CD4-positive, alpha-beta memory T cell (primary cell): ENCODE results near the gene BFSP2. TPM values are rescaled to one million over a fixed set of nuclear protein-coding genes. Genes with fewer than 3 reads are reported as not detected.
"Not testable (repeated sequence)": the region's sequence is repeated elsewhere in the genome, so short reads cannot be mapped to it uniquely, and the experiment has no call there.

Experiments used
- CTCF ChIA-PET: fragments of 350-600 bp; sonication (Branson Sonifier 250); formaldehyde crosslinking; loops from one replicate; lab custom pipeline; 2021; ENCODE audit warnings: inconsistent platforms; ENCODE audit not compliant: partially characterized antibody; lab: Charles Lee
- POLR2A ChIA-PET: fragments of 350-600 bp; sonication (Branson Sonifier 250); formaldehyde crosslinking; loops from one replicate; lab custom pipeline; 2021; ENCODE audit not compliant: partially characterized antibody; lab: Charles Lee
- DNase-seq, 5 donors: peaks; one replicate each; pipeline versions ENCODE4 v3.0.0 to v3.0.0-alpha.2; 2020 to 2022; ENCODE audit warnings: mixed read lengths in 1 of 5
- H3K27ac ChIP-seq: one replicate; pipeline ENCODE4 v1.7.0; 2013; ENCODE audit warnings: low read depth, low read length
- H3K27me3 ChIP-seq: 2 replicates; pipeline ENCODE4 v1.7.0; 2013; ENCODE audit warnings: mild to moderate bottlenecking, low read length, moderate library complexity; ENCODE audit not compliant: insufficient read depth
- H3K36me3 ChIP-seq: 2 replicates; pipeline ENCODE4 v1.7.0; 2013; ENCODE audit warnings: mild to moderate bottlenecking, low read length, moderate library complexity; ENCODE audit not compliant: insufficient read depth
- H3K4me1 ChIP-seq: 2 replicates; pipeline ENCODE4 v1.7.0; 2013; ENCODE audit warnings: mild to moderate bottlenecking, low read length, moderate library complexity; ENCODE audit not compliant: insufficient read depth
- H3K4me3 ChIP-seq, 2 donors: one replicate each; pipeline ENCODE4 v1.7.0; 2013; ENCODE audit warnings: low read length in 2 of 2, mild to moderate bottlenecking in 1 of 2
- H3K9me3 ChIP-seq, 2 donors: one replicate each; pipeline ENCODE4 v1.7.0; 2013; ENCODE audit warnings: low read length in 2 of 2, control low read depth in 1 of 2; ENCODE audit not compliant: control insufficient read depth in 1 of 2
- H3K27ac Mint-ChIP-seq, 7 donors: one replicate each; pipeline ENCODE4 v1.8.0; 2020 to 2021; ENCODE audit warnings: mixed read lengths in 7 of 7, mild to moderate bottlenecking in 6 of 7, inconsistent platforms in 3 of 7, moderate library complexity in 3 of 7
- H3K27me3 Mint-ChIP-seq, 2 donors: one replicate each; pipeline ENCODE4 v1.8.0; 2020 to 2021; ENCODE audit warnings: mixed read lengths in 2 of 2
- H3K36me3 Mint-ChIP-seq, 2 donors: one replicate each; pipeline ENCODE4 v1.8.0; 2020 to 2021; ENCODE audit warnings: mixed read lengths in 2 of 2, inconsistent platforms in 1 of 2, mild to moderate bottlenecking in 1 of 2
- H3K4me1 Mint-ChIP-seq, 4 donors: one replicate each; pipeline ENCODE4 v1.8.0; 2020 to 2021; ENCODE audit warnings: mixed read lengths in 4 of 4, mild to moderate bottlenecking in 1 of 4
- H3K4me3 Mint-ChIP-seq, 8 donors: one replicate each; pipeline ENCODE4 v1.8.0; 2020 to 2021; ENCODE audit warnings: mixed read lengths in 8 of 8, mild to moderate bottlenecking in 7 of 8, moderate library complexity in 6 of 8, inconsistent platforms in 3 of 8
- H3K9me3 Mint-ChIP-seq, 8 donors: one replicate each; pipeline ENCODE4 v1.8.0; 2020 to 2021; ENCODE audit warnings: mixed read lengths in 8 of 8, mild to moderate bottlenecking in 5 of 8, inconsistent platforms in 3 of 8, moderate library complexity in 1 of 8
- intact Hi-C: fragments of 100-400 bp; cut with micrococcal nuclease; formaldehyde crosslinking; loops from one replicate; pipeline ENCODE4 v1.15.1; 2023
- polyA plus RNA-seq, 2 donors: library from polyadenylated mRNA; unstranded; fragments of 300-500 nt; fragmentation: Illumina TruSeq; gene quantifications; one replicate each; pipeline ENCODE4 v1.2.3, GENCODE V29; 2021
- total RNA-seq, 2 experiments: library from RNA; stranded (reverse); gene quantifications; one replicate each; pipeline ENCODE4 v1.2.3, GENCODE V29; 2021

Gene BFSP2
- total and polyA plus RNA-seq, 4 experiments from 2014 or later = 0.86 to 1.3 TPM; not detected in 2

DNA sequence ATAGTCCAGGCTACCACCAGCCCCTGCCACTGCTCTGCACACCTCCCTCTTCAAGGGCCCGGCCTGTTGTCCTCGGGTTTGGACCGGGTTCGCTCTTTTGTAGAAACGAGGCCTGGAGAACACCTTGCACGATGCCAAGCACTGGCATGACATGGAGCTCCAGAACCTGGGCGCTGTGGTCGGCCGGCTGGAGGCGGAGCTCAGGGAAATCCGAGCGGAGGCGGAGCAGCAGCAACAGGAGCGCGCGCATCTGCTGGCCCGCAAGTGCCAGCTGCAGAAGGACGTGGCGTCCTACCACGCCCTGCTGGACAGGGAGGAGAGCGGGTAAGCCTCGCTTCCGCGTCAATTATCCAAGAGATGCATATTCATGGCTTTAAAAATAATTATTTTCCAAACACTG is 72.4 kb downstream of the BFSP2 start:
- CTCF ChIA-PET = interaction anchor here (1.7 to 3.5 kb wide), 2 partner anchors 12 to 17 kb away, joined by 3 to 20 read pairs; no protein-coding TSS in a partner anchor
- H3K27ac Mint-ChIP-seq = no peak overlapping the region
- H3K27me3 ChIP-seq = no peaks in the 10 kb centered on the region

DNA sequence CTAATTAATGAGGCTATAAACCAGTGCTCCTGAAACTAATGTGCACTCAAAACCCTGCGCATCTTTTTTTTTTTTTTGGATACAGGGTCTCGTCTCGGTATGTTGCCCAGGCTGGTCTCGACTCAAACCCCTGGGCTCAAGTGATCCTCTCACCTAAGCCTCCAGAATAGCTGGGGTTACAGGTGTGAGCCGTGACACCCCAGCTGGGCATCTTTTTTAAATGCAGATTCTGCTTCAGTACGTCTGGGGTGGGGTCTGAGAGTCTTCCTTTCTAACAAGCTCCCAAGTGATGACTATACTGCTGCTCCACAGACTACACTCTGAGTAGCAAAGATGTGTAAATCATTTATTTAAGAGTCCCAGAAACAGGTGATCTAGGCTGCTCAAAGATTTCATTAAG is 73.0 kb downstream of the BFSP2 start:
- no peaks in the 10 kb centered on the region for H3K36me3 ChIP-seq
- Mint-ChIP-seq H3K4me3 (no peak overlapping the region), H3K27me3 (no peaks in the 10 kb centered on the region), H3K4me1 (peaks cover 19 to 23% (median 21%) of the 10 kb centered on the region in 4 donors), H3K36me3 (no peaks in the 10 kb centered on the region), H3K9me3 (no peaks in the 10 kb centered on the region), H3K27ac (no peak overlapping the region)
- DNase-seq = no peak
- intact Hi-C loops = no loop called here
- peaks cover 11% of the 10 kb centered on the region for H3K4me1 ChIP-seq
- H3K27ac ChIP-seq = no peak overlapping the region
- no peaks in the 10 kb centered on the region for H3K27me3 ChIP-seq
- ChIA-PET CTCF (interaction anchor here (1.7 to 3.5 kb wide), 2 partner anchors 12 to 17 kb away, joined by 3 to 20 read pairs; no protein-coding TSS in a partner anchor), POLR2A (no interaction called here)
- no peaks in the 10 kb centered on the region for H3K9me3 ChIP-seq
- no peak overlapping the region for H3K4me3 ChIP-seq

More for the DNA sequence above, 72.4 kb downstream of the BFSP2 start:
- Mint-ChIP-seq H3K4me1 (peaks cover 17 to 27% (median 21%) of the 10 kb centered on the region in 4 donors), H3K9me3 (no peaks in the 10 kb centered on the region), H3K27me3 (no peaks in the 10 kb centered on the region), H3K36me3 (no peaks in the 10 kb centered on the region), H3K4me3 (no peak overlapping the region)
- Histone ChIP-seq H3K4me3 (no peak overlapping the region), H3K36me3 (no peaks in the 10 kb centered on the region), H3K9me3 (no peaks in the 10 kb centered on the region), H3K4me1 (peaks cover 10% of the 10 kb centered on the region), H3K27ac (no peak overlapping the region)
- DNase-seq = no peak
- intact Hi-C loops = no loop called here
- POLR2A ChIA-PET = no interaction called here

DNA sequence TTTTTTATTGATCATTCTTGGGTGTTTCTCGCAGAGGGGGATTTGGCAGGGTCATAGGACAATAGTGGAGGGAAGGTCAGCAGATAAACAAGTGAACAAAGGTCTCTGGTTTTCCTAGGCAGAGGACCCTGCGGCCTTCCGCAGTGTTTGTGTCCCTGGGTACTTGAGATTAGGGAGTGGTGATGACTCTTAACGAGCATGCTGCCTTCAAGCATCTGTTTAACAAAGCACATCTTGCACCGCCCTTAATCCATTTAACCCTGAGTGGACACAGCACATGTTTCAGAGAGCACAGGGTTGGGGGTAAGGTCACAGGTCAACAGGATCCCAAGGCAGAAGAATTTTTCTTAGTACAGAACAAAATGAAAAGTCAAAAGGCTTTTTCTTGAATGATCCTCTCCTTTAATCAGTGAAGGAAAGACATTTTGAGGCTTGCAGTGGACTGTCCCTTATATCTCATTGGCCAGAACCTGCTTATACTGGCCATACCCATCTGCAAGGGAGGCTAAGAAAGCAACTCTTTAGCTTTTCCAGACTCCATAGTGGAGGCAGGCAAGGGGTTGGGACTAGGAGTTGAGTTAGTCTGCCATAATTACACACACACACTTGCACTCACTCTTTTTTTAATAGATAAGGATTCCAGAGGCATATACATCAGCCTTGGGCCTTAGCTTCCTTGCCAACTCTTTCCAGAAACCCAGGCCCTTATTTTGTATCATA is 73.8 kb downstream of the BFSP2 start:
- H3K36me3 ChIP-seq, H3K36me3 Mint-ChIP-seq, H3K27me3 Mint-ChIP-seq, H3K4me3 Mint-ChIP-seq, DNase-seq, H3K27ac ChIP-seq, intact Hi-C loops, H3K4me3 ChIP-seq, H3K9me3 ChIP-seq, H3K27me3 ChIP-seq, H3K27ac Mint-ChIP-seq, H3K9me3 Mint-ChIP-seq: not testable (repeated sequence)
- ChIA-PET CTCF (interaction anchor here (3.5 kb wide), 1 partner anchor 16 kb away, joined by 20 read pairs; no protein-coding TSS in a partner anchor), POLR2A (interaction anchor here (2.5 kb wide), 1 partner anchor 100 kb away, joined by 10 read pairs; the partner anchor contains the start of gene CDV3)
- peaks cover 22 to 27% (median 23%) of the 10 kb centered on the region in 4 donors for H3K4me1 Mint-ChIP-seq
- H3K4me1 ChIP-seq = peaks cover 18% of the 10 kb centered on the region

GRCh38 chr3:133474251-133474801 is 74.5 kb downstream of the BFSP2 start:
- Histone ChIP-seq H3K9me3 (no peaks in the 10 kb centered on the region), H3K27me3 (no peaks in the 10 kb centered on the region), H3K4me3 (no peak overlapping the region), H3K36me3 (no peaks in the 10 kb centered on the region), H3K4me1 (peaks cover 22% of the 10 kb centered on the region), H3K27ac (no peak overlapping the region)
- Mint-ChIP-seq H3K4me1 (peaks cover 24 to 30% (median 26%) of the 10 kb centered on the region in 4 donors), H3K4me3 (no peak overlapping the region), H3K27me3 (no peaks in the 10 kb centered on the region), H3K36me3 (no peaks in the 10 kb centered on the region), H3K9me3 (no peaks in the 10 kb centered on the region), H3K27ac (peak overlapping the region in 6 of 7 donors; percentile 22 to 83 (median 60))
- ChIA-PET POLR2A (interaction anchor here (2.5 kb wide), 1 partner anchor 99 kb away, joined by 10 read pairs; the partner anchor contains the start of gene CDV3), CTCF (interaction anchor here (1.2 to 1.4 kb wide), 2 partner anchors 11 to 13 kb away, joined by 3 to 13 read pairs; no protein-coding TSS in a partner anchor)
- DNase-seq = no peak
- intact Hi-C loops = no loop called here

GRCh38 chr3:133474817-133475216 is 75.0 kb downstream of the BFSP2 start:
- H3K4me1 Mint-ChIP-seq = peaks cover 24 to 30% (median 26%) of the 10 kb centered on the region in 4 donors
- no peaks in the 10 kb centered on the region for H3K36me3 Mint-ChIP-seq
- DNase-seq = no peak
- Histone ChIP-seq H3K4me1 (peaks cover 22% of the 10 kb centered on the region), H3K27ac (no peak overlapping the region), H3K27me3 (no peaks in the 10 kb centered on the region), H3K36me3 (no peaks in the 10 kb centered on the region), H3K4me3 (no peak overlapping the region), H3K9me3 (no peaks in the 10 kb centered on the region)
- H3K27me3 Mint-ChIP-seq = no peaks in the 10 kb centered on the region
- H3K9me3 Mint-ChIP-seq = no peaks in the 10 kb centered on the region
- ChIA-PET CTCF (interaction anchor here (1.2 to 1.4 kb wide), 2 partner anchors 11 to 13 kb away, joined by 3 to 13 read pairs; no protein-coding TSS in a partner anchor), POLR2A (interaction anchor here (0.6 to 2.5 kb wide), 2 partner anchors 99 to 106 kb away, joined by 3 to 10 read pairs; partner anchors contain the start of gene CDV3)
- intact Hi-C loops = no loop called here
- peak overlapping the region in 6 of 7 donors; percentile 4 to 87 (median 49) for H3K27ac Mint-ChIP-seq
- peak overlapping the region in 2 of 8 donors; percentile 13 to 26 for H3K4me3 Mint-ChIP-seq

DNA sequence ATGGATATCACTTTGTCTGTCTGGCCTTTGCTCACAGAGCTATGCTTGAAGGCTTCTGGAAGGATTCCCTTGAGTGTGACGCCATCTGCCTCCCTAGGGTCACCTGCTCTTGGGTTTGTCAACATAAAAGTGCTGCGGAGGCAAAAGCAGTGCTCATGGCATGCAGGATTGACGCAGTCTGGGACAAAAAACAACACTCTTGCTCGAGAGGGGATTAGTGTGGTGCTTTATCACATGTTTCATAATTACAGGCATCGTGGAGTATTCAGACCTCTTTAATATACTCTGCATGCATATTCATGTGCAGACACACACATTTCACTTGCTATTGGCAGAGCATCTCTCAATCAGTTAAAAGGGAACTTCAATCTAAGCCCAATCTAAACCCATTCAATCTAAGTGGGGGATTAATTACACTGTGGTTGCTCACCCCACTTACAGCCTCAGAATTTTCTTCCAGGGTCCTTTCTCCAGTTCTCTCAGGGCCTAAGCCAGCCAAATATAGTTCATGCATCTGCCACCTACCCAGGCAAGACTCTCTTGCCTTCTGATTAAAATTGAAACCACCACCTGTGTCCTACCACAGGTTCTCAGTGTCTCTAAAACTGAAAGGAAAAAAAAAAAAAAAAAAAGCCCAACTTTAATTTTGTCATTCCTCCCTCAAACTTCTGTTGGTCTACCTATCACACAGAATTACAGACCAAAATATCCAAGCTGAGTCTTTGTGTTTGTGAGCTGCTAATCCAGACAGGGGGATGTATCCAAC is 75.6 kb downstream of the BFSP2 start:
- Histone ChIP-seq H3K9me3 (no peaks in the 10 kb centered on the region), H3K36me3 (no peaks in the 10 kb centered on the region), H3K4me3 (no peak overlapping the region), H3K27ac (no peak overlapping the region), H3K27me3 (no peaks in the 10 kb centered on the region), H3K4me1 (peaks cover 22% of the 10 kb centered on the region)
- POLR2A ChIA-PET = interaction anchor here (0.6 to 2.5 kb wide), 4 partner anchors 12 to 105 kb away, joined by 3 to 10 read pairs (median 3); partner anchors contain the start of gene CDV3
- intact Hi-C loops = no loop called here
- CTCF ChIA-PET = interaction anchor here (0.6 to 1.4 kb wide), 3 partner anchors 12 to 87 kb away, joined by 3 to 13 read pairs (median 3); no protein-coding TSS in a partner anchor
- Mint-ChIP-seq H3K27me3 (no peaks in the 10 kb centered on the region), H3K4me1 (peaks cover 26 to 30% (median 27%) of the 10 kb centered on the region in 4 donors), H3K27ac (peak overlapping the region; percentile 22 to 90 (median 76)), H3K36me3 (no peaks in the 10 kb centered on the region), H3K4me3 (peak overlapping the region in 5 of 8 donors; percentile 26 to 82 (median 53)), H3K9me3 (no peaks in the 10 kb centered on the region)
- no peak for DNase-seq
